Stimulated activated CD8-positive, alpha-beta memory T cell treated with anti-CD3 and anti-CD28 coated beads, Interleukin-15, amount 100 ng/mL, for 4 hours (primary cell): Measurements from ENCODE around the gene DLGAP5.

Experiments used
- DNase-seq, 2 donors: peaks; one replicate each; pipeline ENCODE4 v3.0.0-alpha.2; 2020; ENCODE audit warnings: low read depth in 2 of 2

Gene DLGAP5

DNA sequence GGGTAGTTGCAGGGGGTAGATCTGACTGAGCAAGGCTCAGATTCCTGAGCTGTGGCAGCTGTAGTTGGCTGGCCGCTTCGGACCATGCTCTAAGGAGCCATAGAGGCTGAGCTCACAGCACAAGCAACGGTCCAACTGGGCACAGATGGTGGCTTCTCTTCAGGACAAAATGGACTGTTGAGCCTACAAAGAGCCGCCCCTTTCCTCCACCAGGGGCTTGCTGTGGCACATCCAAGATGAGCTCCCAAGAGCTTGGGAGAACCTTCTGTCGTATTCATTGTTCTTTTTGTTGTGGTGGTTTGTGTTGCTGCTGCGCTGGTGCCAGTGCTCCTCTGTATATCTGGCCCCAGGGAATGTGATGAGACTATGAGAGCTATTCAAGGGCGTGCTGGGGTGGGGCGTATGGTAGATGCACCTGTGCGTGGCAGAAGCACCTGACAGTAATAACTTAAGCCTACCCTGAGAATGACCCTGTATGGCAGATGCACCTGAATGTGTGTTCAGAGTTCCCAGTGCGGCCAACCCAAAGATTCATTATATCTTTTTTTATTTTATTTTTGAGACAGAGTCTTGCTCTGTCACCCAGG, 80.2 kb downstream of the DLGAP5 start:
- DNase-seq = no peak

DNA sequence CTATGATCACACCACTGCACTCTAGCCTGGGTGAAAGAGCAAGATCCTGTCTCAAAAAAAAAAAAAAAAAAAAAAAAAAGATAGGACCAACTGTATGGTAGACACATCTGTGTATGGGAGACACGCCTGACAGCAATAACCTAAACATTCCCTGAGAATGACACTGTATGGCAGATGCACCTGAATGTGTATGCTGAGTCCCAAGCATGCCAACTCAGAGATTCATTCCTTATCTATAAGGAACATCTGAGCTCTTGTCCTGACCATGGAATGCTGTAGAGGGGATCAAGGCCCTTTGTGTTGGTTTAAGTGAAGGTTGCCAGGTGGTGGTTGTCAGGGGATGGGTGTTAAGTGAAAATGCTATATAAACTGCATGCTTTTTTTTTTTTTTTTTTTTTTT, 81.5 kb downstream of the DLGAP5 start:
- no peak for DNase-seq

DNA sequence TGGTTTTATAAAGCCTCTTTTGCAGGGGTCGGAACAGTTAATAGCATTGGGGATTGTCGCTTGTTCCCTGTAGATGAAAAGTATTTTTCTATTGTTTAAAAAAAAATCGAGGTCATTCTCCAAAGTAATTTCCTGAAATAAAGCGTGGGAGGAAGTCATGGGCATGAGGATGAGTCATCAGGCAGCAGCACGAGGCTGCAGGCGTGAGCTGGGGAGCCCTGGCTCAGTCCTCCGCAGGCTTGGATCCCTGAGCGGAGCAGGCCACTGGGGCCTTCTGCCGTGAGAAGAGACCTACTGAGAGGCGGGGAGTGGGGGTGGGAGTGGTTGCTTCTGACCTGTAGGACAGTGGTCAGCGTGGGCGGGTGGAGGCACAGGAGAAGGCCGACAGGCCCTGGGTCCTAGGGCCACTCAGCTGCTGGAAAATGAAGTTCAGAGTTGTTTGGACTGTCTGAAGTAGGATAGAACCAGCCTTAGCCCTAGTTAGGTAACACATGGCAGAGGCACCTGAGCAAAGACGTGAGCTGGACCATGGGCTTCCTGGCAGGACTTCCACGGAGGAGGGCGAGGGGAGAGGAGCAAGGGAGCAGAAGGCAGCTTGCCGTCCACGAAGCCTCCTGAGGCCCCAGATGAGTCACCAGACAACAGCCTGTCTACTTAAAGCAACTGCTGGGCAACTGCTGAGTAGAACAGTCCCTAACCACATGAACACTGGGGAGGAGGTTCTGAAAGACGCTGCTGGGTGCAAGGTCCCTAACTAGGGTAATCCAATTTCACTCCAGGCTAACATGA, 83.4 kb downstream of the DLGAP5 start:
- no peak for DNase-seq

- DNase-seq = no peak
These were observed 85.4 kb downstream of the DLGAP5 start for GRCh38 chr14:55105991-55106390.

- no peak for DNase-seq
These were observed 87.1 kb downstream of the DLGAP5 start for GRCh38 chr14:55103971-55104954.

DNA sequence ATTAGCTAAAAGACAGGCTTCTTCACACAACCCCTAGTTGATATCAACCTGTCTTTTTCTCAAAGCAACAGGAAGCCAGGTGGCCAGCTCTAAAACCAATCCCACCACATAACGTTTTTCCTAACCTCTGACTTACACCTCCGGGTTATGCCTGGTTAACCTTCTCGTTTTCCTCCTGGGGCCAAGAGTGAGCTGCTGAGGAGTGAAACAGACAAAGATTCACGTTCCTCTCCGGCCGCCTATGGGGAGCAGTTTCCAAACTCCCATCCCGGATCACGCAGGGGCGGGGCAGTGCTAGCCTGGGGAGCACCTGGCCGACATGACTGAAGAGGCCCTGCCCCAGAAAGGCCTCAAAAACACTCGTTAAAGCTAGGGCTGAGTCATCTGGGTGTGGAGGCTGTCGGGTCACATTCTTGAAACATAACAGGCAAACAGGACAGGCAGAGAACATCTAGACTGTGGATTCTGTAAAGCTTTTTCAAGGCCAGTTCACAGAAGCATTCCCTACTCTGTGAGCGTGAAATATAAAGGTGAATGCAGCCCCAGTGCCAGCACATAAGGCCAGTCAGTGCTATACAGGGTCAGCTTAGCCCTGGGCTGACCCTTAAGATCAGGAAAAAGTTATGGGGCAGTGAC, 88.3 kb downstream of the DLGAP5 start:
- peak in 1 of 2 donors; percentile 7 for DNase-seq

GRCh38 chr14:55102141-55102621, 89.2 kb downstream of the DLGAP5 start:
- DNase-seq = peak in 1 of 2 donors; percentile 21

DNA sequence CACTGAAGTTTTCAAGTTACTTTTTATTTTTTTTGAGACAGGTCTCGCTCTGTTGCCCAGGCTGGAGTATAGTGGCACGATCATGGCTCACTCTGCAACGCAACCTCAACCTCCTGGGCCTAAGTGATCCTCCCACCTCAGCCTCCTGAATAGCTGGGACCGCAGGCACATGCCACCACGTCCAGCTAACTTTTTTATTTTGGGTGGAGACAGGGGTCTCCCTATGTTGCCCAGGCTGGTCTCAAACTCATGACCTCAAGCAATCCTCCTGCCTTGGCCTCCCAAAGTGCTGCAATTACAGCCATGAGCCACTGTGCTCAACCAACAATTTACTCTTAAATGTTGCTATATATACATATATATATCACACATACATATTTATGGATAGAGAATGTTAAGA, 89.7 kb downstream of the DLGAP5 start:
- no peak for DNase-seq

DNA sequence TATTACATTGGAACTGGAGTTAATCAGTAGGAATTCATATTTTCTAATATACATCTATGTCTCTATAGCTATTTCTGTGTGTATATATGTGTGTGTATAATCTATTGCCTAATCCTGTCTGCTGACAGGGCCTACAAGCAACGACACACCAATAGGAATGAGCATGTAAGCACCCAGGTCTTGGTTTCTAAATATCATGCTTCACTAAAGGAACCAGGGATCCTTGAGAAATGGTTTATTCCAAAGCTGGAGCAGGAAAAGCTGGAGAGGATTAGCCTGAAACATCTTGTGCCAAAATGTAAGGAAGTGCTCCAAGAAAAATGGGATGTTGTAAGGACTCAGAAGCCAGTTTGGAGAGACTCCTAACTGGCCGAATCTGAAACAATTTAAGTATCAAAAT, 91.6 kb downstream of the DLGAP5 start:
- no peak for DNase-seq

- no peak for DNase-seq
These were observed 92.9 kb downstream of the DLGAP5 start for GRCh38 chr14:55098561-55098898.
